ENCODE measurements around the gene EEA1.
"Not testable (repeated sequence)": the region's sequence is repeated elsewhere in the genome, so short reads cannot be mapped to it uniquely, and the experiment has no call there.

The EEA1 gene

DNA sequence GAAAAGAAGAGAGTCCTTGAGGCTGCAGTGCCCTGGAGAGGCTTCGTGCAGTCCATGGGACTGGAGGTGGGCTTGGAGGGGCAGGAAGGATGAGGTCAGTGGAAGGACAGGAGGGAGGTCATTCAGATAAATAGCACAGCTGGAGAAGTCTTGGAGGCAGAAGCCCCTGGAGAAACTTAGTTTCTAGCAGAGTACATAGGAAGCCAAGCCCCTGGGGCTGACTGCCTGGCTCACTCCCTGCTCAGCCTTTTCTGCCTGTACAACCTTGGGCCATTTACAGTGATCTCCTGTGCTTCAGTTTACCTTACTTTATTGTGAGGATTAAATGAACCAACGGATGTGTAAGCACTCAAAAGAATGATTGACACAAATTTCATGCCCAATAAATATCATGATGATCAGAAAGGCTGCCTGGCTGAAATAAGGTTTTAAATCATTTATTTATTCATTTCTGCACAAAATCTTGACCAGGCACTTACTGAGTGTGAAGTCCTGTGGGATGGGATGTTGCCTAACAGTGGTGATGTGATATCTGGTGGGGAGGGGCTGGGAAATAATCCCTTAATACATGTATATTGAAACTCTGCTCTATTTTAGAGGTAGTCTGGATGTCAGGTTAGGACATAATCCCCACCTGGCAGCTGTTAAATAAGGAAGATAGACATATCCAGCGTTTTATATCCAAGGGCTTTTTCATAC, 172.0 kb downstream of the EEA1 start:
- H3K4me3 ChIP-seq (ENCODE audit: low read depth, low read length), result no peak overlapping the region
- TF ChIP-seq CTCF (IDR thresholded peaks at IDR 0.05; ENCODE audit: low read depth, low read length), result no peak

DNA sequence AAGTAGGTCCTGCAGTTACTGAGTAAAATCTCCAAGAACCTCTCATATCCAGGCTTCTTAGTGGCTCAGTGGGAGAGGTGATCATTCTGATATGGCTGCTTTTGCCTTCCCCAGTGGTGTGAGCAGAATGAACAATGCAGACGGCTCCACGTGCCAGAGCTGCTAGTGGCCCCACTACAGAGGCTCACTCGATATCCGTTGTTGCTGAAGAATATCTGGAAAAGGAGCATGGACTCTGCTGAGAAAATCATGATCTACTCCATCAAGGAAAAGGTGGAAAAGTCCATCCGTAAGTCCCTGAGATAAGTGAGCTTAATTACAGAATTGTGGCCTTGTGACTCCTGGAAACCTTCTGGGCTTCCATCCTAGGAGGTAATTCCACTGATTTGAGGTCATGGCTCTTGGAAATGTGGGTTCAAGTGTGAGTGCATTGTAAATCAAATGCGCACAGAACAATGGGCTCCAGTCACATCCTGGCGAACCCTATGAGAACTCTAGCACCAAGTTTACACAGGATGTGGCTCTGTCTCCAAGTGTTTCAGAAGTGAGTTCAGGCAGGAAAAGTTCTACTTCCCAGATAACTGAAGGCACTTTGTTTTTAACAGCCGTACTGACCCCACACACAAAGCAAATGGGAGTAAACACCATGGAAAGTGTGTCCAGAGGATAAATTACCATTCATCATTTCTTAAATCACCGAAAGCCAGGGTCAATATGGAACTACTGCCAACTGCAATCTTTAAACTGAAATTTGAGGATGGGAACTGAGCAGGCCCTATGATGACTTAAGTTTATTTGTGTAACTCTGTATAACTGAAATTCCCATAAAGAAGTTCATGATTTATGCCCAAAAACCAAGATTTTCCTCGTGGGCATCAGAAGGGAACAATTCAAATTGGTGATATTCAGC, 174.9 kb downstream of the EEA1 start:
- H3K4me3 ChIP-seq (ENCODE audit: low read depth, low read length), result no peak overlapping the region
- TF ChIP-seq CTCF (IDR thresholded peaks at IDR 0.05; ENCODE audit: low read depth, low read length), result no peak

DNA sequence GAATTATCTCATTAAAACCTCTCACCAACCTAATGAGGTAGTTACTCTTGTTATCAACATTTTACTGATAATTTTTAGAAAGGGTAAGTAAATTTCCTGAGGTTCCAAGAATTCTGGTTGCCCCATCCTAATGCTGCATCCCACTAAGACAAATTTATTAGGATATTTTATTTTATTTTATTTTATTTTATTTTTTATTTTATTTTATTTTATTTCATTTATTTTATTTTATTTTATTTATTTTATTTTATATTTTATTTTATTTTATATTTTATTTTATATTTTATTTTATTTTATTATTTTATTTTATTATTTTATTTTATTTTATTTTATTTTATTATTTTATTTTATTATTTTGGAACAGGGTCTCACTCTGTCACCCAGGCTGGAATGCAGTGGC, 179.4 kb downstream of the EEA1 start:
- H3K4me3 ChIP-seq (ENCODE audit: low read depth, low read length), result not testable (repeated sequence)

DNA sequence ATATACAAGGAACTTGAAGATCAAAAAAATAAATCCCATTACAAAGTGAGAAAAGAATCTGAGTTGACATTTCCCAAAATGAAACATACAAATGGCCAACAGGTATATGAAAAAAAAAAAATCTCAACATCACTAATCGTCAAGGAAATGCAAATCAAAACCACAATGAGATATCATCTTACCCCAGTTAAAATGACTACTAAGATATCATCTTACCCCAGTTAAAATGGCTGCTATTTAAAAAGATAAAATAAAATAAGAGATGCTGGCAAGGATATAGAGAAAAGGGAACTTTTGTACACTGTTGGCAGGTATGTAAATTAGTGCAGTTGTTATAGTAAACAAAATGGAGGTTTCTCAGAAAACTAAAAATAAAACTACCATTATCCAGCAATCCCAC, 181.9 kb downstream of the EEA1 start:
- TF ChIP-seq CTCF (IDR thresholded peaks at IDR 0.05; ENCODE audit: low read depth, low read length), result no peak
- no peak overlapping the region for H3K4me3 ChIP-seq (ENCODE audit: low read depth, low read length)

GRCh38 chr12:92745856-92746550, 183.1 kb downstream of the EEA1 start:
- TF ChIP-seq CTCF (IDR thresholded peaks at IDR 0.05; ENCODE audit: low read depth, low read length), result no peak
- H3K4me3 ChIP-seq (ENCODE audit: low read depth, low read length), result no peak overlapping the region

GRCh38 chr12:92743026-92743425, 186.1 kb downstream of the EEA1 start:
- TF ChIP-seq CTCF (IDR thresholded peaks at IDR 0.05; ENCODE audit: low read depth, low read length), result no peak
- no peak overlapping the region for H3K4me3 ChIP-seq (ENCODE audit: low read depth, low read length)

- no peak overlapping the region for H3K4me3 ChIP-seq (ENCODE audit: low read depth, low read length)
- TF ChIP-seq CTCF (IDR thresholded peaks at IDR 0.05; ENCODE audit: low read depth, low read length), result no peak
These were observed 188.7 kb downstream of the EEA1 start for GRCh38 chr12:92740411-92740810.
